Measurements from ENCODE around the gene WDR83.

The WDR83 gene

GRCh38 chr19:12715929-12716328, 49.3 kb downstream of the WDR83 start:
- DNase-seq (ENCODE audit: low read depth, low spot score): no peak

- no peak for DNase-seq (ENCODE audit: low read depth, low spot score)
Observed at GRCh38 chr19:12720296-12720695, 53.7 kb downstream of the WDR83 start.

GRCh38 chr19:12720851-12721655, 54.4 kb downstream of the WDR83 start:
- no peak for DNase-seq (ENCODE audit: low read depth, low spot score)

- no peak for DNase-seq (ENCODE audit: low read depth, low spot score)
Observed at GRCh38 chr19:12721656-12722565, 55.3 kb downstream of the WDR83 start.

- DNase-seq (ENCODE audit: low read depth, low spot score): peak; percentile 79
Observed at GRCh38 chr19:12722566-12723380, 56.2 kb downstream of the WDR83 start.

- DNase-seq (ENCODE audit: low read depth, low spot score): no peak
Observed at GRCh38 chr19:12723381-12723640, 56.7 kb downstream of the WDR83 start.

GRCh38 chr19:12723641-12724426, 57.2 kb downstream of the WDR83 start, which contains the start of gene TNPO2:
Gene TNPO2 (minus strand): TSS chr19:12723932. CDS start chr19:12720977, 2,955 bp downstream.
- peak; percentile 51 for DNase-seq (ENCODE audit: low read depth, low spot score)

Measured in activated naive CD8-positive, alpha-beta T cell treated with anti-CD3 and anti-CD28 coated beads, Interleukin-2, amount 50 U/mL, for 16 hours (primary cell).